ENCODE measurements around the gene VSIG2.

VSIG2 gene

GRCh38 chr11:124754710-124755109 is 2.7 kb upstream of the VSIG2 start:
- peaks cover 8% of the 10 kb centered on the region for H3K27me3 ChIP-seq (ENCODE audit: insufficient read depth, poor library complexity, severe bottlenecking)

GRCh38 chr11:124754309-124754708 is 2.3 kb upstream of the VSIG2 start:
- H3K4me3 ChIP-seq (replicated peaks; ENCODE audit: insufficient read depth, low read length), result no peak overlapping the region
- peaks cover 6% of the 10 kb centered on the region for H3K27me3 ChIP-seq (ENCODE audit: insufficient read depth, poor library complexity, severe bottlenecking)
- no peak for DNase-seq (ENCODE audit: low read depth in 1 of 2, low spot score in 1 of 2)
- H3K27ac ChIP-seq (replicated peaks), result no peak overlapping the region
- no peak for TF ChIP-seq REST (IDR thresholded peaks at IDR 0.05; ENCODE audit: insufficient replicate concordance, low read depth)
- TF ChIP-seq SPI1 (IDR thresholded peaks at IDR 0.05; ENCODE audit: borderline replicate concordance, low read depth), result no peak
- TF ChIP-seq GABPA (IDR thresholded peaks at IDR 0.05; ENCODE audit: low read depth), result no peak
- no peak for TF ChIP-seq POLR2AphosphoS5 (IDR thresholded peaks at IDR 0.05; ENCODE audit: low read depth)
- TF ChIP-seq, protein P1, sequence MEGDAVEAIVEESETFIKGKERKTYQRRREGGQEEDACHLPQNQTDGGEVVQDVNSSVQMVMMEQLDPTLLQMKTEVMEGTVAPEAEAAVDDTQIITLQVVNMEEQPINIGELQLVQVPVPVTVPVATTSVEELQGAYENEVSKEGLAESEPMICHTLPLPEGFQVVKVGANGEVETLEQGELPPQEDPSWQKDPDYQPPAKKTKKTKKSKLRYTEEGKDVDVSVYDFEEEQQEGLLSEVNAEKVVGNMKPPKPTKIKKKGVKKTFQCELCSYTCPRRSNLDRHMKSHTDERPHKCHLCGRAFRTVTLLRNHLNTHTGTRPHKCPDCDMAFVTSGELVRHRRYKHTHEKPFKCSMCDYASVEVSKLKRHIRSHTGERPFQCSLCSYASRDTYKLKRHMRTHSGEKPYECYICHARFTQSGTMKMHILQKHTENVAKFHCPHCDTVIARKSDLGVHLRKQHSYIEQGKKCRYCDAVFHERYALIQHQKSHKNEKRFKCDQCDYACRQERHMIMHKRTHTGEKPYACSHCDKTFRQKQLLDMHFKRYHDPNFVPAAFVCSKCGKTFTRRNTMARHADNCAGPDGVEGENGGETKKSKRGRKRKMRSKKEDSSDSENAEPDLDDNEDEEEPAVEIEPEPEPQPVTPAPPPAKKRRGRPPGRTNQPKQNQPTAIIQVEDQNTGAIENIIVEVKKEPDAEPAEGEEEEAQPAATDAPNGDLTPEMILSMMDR (IDR thresholded peaks at IDR 0.05; ENCODE audit: insufficient read depth, low read length), result no peak

More at GRCh38 chr11:124754710-124755109, 2.7 kb upstream of the VSIG2 start:
- H3K4me3 ChIP-seq (replicated peaks; ENCODE audit: insufficient read depth, low read length), result no peak overlapping the region
- H3K27ac ChIP-seq (replicated peaks), result no peak overlapping the region
- no peak for DNase-seq (ENCODE audit: low read depth in 1 of 2, low spot score in 1 of 2)
- TF ChIP-seq GABPA (IDR thresholded peaks at IDR 0.05; ENCODE audit: low read depth), result no peak
- TF ChIP-seq, protein P1 (IDR thresholded peaks at IDR 0.05; ENCODE audit: insufficient read depth, low read length), result no peak
- no peak for TF ChIP-seq POLR2AphosphoS5 (IDR thresholded peaks at IDR 0.05; ENCODE audit: low read depth)
- no peak for TF ChIP-seq REST (IDR thresholded peaks at IDR 0.05; ENCODE audit: insufficient replicate concordance, low read depth)
- no peak for TF ChIP-seq SPI1 (IDR thresholded peaks at IDR 0.05; ENCODE audit: borderline replicate concordance, low read depth)

- no peak for DNase-seq (ENCODE audit: low read depth in 1 of 2, low spot score in 1 of 2)
- Histone ChIP-seq H3K27me3 (ENCODE audit: insufficient read depth, poor library complexity, severe bottlenecking) (peaks cover 6% of the 10 kb centered on the region), H3K4me3 (replicated peaks; ENCODE audit: insufficient read depth, low read length) (no peak overlapping the region), H3K27ac (replicated peaks) (no peak overlapping the region)
- TF ChIP-seq POLR2AphosphoS5 (IDR thresholded peaks at IDR 0.05; ENCODE audit: low read depth), result no peak
- TF ChIP-seq, protein P1 (IDR thresholded peaks at IDR 0.05; ENCODE audit: insufficient read depth, low read length), result no peak
- no peak for TF ChIP-seq REST (IDR thresholded peaks at IDR 0.05; ENCODE audit: insufficient replicate concordance, low read depth)
- no peak for TF ChIP-seq SPI1 (IDR thresholded peaks at IDR 0.05; ENCODE audit: borderline replicate concordance, low read depth)
- no peak for TF ChIP-seq GABPA (IDR thresholded peaks at IDR 0.05; ENCODE audit: low read depth)
Measured at GRCh38 chr11:124753624-124754023, 1.6 kb upstream of the VSIG2 start.

Data from HL-60 (cell line).